Osteocyte (in vitro differentiated cells): Measurements from ENCODE around the gene CAPG. TPM values are rescaled to one million over a fixed set of nuclear protein-coding genes. Genes with fewer than 3 reads are reported as not detected.

Source experiments
- DNase-seq: peaks from one replicate; pipeline ENCODE4 v3.0.0; 2021; ENCODE audit warnings: mixed read lengths; ENCODE audit not compliant: unreplicated experiment; ENCODE audit errors: extremely low spot score
- H3K27ac Mint-ChIP-seq: one replicate; pipeline ENCODE4 v1.8.0; 2021; ENCODE audit warnings: mild to moderate bottlenecking, mixed read lengths; ENCODE audit not compliant: unreplicated experiment
- H3K27me3 Mint-ChIP-seq: one replicate; pipeline ENCODE4 v1.8.0; 2021; ENCODE audit warnings: mixed read lengths; ENCODE audit not compliant: unreplicated experiment
- H3K36me3 Mint-ChIP-seq: one replicate; pipeline ENCODE4 v1.8.0; 2021; ENCODE audit warnings: mixed read lengths; ENCODE audit not compliant: unreplicated experiment
- H3K4me1 Mint-ChIP-seq: one replicate; pipeline ENCODE4 v1.8.0; 2021; ENCODE audit warnings: mixed read lengths; ENCODE audit not compliant: unreplicated experiment
- H3K4me3 Mint-ChIP-seq: one replicate; pipeline ENCODE4 v1.8.0; 2021; ENCODE audit warnings: mild to moderate bottlenecking, moderate library complexity, mixed read lengths; ENCODE audit not compliant: unreplicated experiment
- H3K9me3 Mint-ChIP-seq: one replicate; pipeline ENCODE4 v1.8.0; 2021; ENCODE audit warnings: mixed read lengths; ENCODE audit not compliant: unreplicated experiment
- CTCF ChIP-seq: fragments of 200-600 bp; sonication (generic); IDR thresholded peaks from 2 replicates; pipeline ENCODE4 v1.5.0; 2021; ENCODE audit warnings: antibody characterized with exemption, mild to moderate bottlenecking, moderate library complexity
- total RNA-seq: library from RNA; stranded (reverse); gene quantifications from 2 replicates; pipeline ENCODE4 v1.2.1, GENCODE V29; 2021

The CAPG gene
- total RNA-seq, 1 donor from 2014 or later: 32.8 TPM

- H3K4me3 Mint-ChIP-seq: no peak overlapping the region
- TF ChIP-seq CTCF: no peak
- H3K36me3 Mint-ChIP-seq: peaks cover 46% of the 10 kb centered on the region
- peaks cover 4% of the 10 kb centered on the region for H3K9me3 Mint-ChIP-seq
- H3K4me1 Mint-ChIP-seq: no peaks in the 10 kb centered on the region
- H3K27ac Mint-ChIP-seq: no peak overlapping the region
- no peak for DNase-seq
- H3K27me3 Mint-ChIP-seq: no peaks in the 10 kb centered on the region
These were observed 31.9 kb downstream of the CAPG start for GRCh38 chr2:85378257-85378656.

GRCh38 chr2:85377083-85377482, 33.1 kb downstream of the CAPG start:
- Mint-ChIP-seq H3K4me3 (no peak overlapping the region), H3K36me3 (peaks cover 46% of the 10 kb centered on the region), H3K4me1 (no peaks in the 10 kb centered on the region), H3K9me3 (peaks cover 4% of the 10 kb centered on the region), H3K27me3 (no peaks in the 10 kb centered on the region), H3K27ac (no peak overlapping the region)
- DNase-seq: no peak
- no peak for TF ChIP-seq CTCF

DNA sequence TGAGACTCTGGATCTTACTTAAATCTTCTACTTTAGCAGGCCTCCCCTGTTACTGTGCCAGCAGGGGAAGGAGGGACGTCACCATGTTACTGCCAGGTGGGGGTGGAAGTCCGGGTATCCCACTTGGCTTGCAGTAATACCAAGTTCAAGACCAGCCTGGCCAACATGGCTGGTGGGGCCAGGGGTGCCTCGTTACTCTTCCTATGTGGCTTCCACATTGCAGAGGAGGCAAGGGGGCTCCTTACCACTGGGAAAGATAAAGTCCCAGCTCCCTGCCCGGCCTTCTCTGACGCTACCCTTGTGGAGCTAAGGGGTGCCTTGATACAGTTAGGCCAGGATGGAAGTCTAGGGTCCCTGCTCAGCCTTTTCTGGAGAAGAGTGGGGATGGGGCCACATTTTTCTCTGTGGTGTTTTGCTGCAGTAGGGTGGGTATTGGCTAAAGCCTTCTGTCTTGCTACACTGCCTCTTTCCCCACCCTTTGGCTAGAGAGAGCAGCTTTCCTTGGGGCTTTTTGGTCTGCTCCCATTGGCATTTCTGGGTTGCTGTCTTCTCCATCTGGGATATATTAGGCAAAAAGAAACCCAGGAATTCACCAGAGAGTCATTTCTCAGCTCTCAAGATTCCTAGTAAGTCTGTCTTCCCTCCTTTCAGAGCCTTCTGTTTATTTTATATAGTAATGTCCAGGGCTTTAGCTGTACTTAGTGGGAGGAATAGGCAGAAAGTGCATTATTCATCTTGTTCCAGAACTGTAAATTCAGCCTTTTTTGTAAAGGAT, 33.7 kb downstream of the CAPG start:
- no peaks in the 10 kb centered on the region for H3K4me1 Mint-ChIP-seq
- no peak for DNase-seq
- H3K27me3 Mint-ChIP-seq: no peaks in the 10 kb centered on the region
- peaks cover 4% of the 10 kb centered on the region for H3K9me3 Mint-ChIP-seq
- no peak for TF ChIP-seq CTCF
- peaks cover 46% of the 10 kb centered on the region for H3K36me3 Mint-ChIP-seq
- no peak overlapping the region for H3K4me3 Mint-ChIP-seq
- no peak overlapping the region for H3K27ac Mint-ChIP-seq

- Mint-ChIP-seq H3K27ac (no peak overlapping the region), H3K4me1 (no peaks in the 10 kb centered on the region), H3K27me3 (no peaks in the 10 kb centered on the region), H3K4me3 (no peak overlapping the region), H3K9me3 (peaks cover 4% of the 10 kb centered on the region), H3K36me3 (peaks cover 16% of the 10 kb centered on the region)
- DNase-seq: no peak
- TF ChIP-seq CTCF: no peak
These were observed 39.1 kb downstream of the CAPG start for GRCh38 chr2:85371045-85371444.

DNA sequence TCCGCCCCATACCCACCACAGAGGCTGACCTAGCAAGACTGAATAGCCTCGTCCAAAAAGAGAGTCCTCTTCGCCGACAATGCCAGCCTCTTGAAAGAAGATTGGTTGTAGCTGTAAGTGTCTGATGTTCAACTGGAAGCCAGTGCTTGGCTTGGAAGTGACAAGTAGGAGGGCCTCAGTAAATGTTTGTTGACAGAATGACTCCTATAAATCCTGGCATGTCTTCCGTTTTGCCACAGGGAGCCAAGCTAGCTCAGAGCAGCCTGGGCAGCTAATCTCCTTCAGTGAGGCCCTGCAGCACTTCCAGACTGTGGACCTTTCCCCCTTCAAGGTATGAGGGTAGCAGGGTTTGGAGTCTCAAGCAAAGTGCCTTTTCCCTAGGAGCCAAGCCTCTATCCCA, 40.7 kb downstream of the CAPG start:
- peaks cover 4% of the 10 kb centered on the region for H3K9me3 Mint-ChIP-seq
- peaks cover 7% of the 10 kb centered on the region for H3K36me3 Mint-ChIP-seq
- no peak overlapping the region for H3K4me3 Mint-ChIP-seq
- TF ChIP-seq CTCF: no peak
- no peaks in the 10 kb centered on the region for H3K4me1 Mint-ChIP-seq
- DNase-seq: no peak
- no peak overlapping the region for H3K27ac Mint-ChIP-seq
- H3K27me3 Mint-ChIP-seq: no peaks in the 10 kb centered on the region
